Psoas muscle (tissue), 8 donors: ENCODE data around the gene CCN2. TPM values are rescaled to one million over a fixed set of nuclear protein-coding genes. Genes with fewer than 3 reads are reported as not detected.

Source experiments
- ATAC-seq, 4 donors: fragments of 200-7000 bp; cut with Tn5 transposase; one replicate each; pipeline ENCODE4 v1.9.1; 2020; ENCODE audit warnings: moderate library complexity in 3 of 4, mild to moderate bottlenecking in 2 of 4
- DNase-seq, 2 donors: peaks; one replicate each; pipeline ENCODE4 v3.0.0-alpha.2; 2020
- H3K27ac ChIP-seq: fragments of 200-600 bp; one replicate; pipeline ENCODE4 v1.8.0; 2022
- H3K27me3 ChIP-seq, 3 donors: fragments of 200-600 bp in 1 of 3; one replicate each; pipeline versions ENCODE4 v1.6.1 to v1.8.0; 2013 to 2022; ENCODE audit warnings: low read length in 2 of 3, mild to moderate bottlenecking in 2 of 3, moderate library complexity in 1 of 3; ENCODE audit not compliant: insufficient read depth in 3 of 3
- H3K36me3 ChIP-seq, 2 donors: fragments of 200-600 bp in 1 of 2; one replicate each; pipeline versions ENCODE4 v1.6.1 to v1.8.0; 2013 to 2022; ENCODE audit warnings: low read depth in 1 of 2, mild to moderate bottlenecking in 1 of 2, moderate library complexity in 1 of 2; ENCODE audit not compliant: insufficient read depth in 1 of 2
- H3K4me1 ChIP-seq: fragments of 200-600 bp; one replicate; pipeline ENCODE4 v1.8.0; 2022
- H3K4me3 ChIP-seq: fragments of 200-600 bp; one replicate; pipeline ENCODE4 v1.8.0; 2022; ENCODE audit warnings: mild to moderate bottlenecking
- H3K9me3 ChIP-seq: fragments of 200-600 bp; one replicate; pipeline ENCODE4 v1.8.0; 2022
- WGBS, 3 donors: extraction: QIAGEN DNeasy Blood & Tissue Kit; methylation state at CpG; one replicate each; pipeline versions ENCODE4 v1.1.6 to v1.1.7; 2013; 5-methylcytosine and 5-hydroxymethylcytosine counted together
- intact Hi-C, 2 donors: fragments of 100-400 bp; cut with DNase I; formaldehyde crosslinking; loops; one replicate each; pipeline versions ENCODE4 v1.11.0 to v1.14.2; 2022
- polyA plus RNA-seq, 3 donors: library from polyadenylated mRNA; stranded (reverse); fragments of 200-250 nt; gene quantifications; one replicate each; pipeline ENCODE4 v1.2.3, GENCODE V29; 2013
- total RNA-seq, 4 donors: library from RNA; stranded (reverse); fragmentation: NEBNext Ultra II Directional in 2 of 4; extraction: Animal tissue kit (Norgen Biotek cat#: 25700) in 2 of 4; gene quantifications; one replicate each; pipeline versions ENCODE4 v1.2.1 to v1.2.4, GENCODE V29; 2021 to 2023
- TF ChIP-seq, protein P1 (sequence below): fragments of 200-600 bp; IDR thresholded peaks from one replicate; pipeline ENCODE4 v1.8.0; 2022; ENCODE audit warnings: antibody characterized with exemption
- donor health status: healthy with polysubstance abuse.
- donor health status: DM: no; HTN: no; CAD: no; lungs with moderate emphysema.
- donor health status: Bipolar disorder and iron deficiency.
- donor health status: healthy.
- donor health status: DM: yes; HTN: yes; CAD: no.
- donor health status: DM: no; HTN: no; CAD: no.
- donor health status: DM: no; HTN: no; CAD: no.
- donor health status: DM: yes; HTN: yes; CAD: no.

Gene CCN2
- total and polyA plus RNA-seq, 7 donors, result 4.1 to 25.0 (median 14.3) TPM

DNA sequence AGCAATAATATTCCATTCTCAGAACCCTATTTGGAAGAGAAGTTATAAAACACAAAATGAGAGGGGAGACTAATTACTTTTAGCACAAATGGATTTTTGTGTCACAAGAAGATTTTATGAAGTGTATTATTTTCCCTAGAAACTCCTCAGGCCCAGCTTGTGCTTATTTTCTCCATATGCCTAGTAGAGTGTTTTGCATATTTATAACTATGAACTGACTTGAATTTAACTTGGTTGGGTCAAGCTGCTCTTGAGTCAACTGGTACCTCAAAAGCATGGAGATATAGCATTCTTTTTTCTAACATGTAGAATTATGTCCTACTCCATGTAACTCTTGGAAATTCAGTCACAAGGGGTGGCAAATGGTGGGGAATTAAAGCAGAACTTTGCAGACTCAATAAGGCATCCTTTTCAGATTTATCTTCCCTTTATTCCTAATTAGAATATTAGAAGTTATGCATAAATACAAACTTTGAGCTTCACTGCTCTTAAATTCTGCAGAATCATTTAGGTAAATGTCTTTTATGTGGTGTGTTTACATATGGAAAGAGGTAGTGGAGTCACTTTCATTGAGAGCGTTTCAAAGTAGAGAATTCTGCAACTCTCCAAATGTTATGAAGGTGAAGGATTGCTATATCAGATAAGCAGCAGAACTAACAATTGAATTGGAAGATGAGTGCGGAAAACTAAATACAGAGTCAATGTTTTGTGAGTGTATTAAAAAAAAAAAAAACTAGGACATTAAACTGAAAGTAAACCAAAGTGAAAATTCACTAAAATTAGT lies 19.1 kb upstream of the CCN2 start:
- WGBS, 3 donors, result 91 to 94% (median 93%) methylated on average over 2 of the region's 2 CpGs

DNA sequence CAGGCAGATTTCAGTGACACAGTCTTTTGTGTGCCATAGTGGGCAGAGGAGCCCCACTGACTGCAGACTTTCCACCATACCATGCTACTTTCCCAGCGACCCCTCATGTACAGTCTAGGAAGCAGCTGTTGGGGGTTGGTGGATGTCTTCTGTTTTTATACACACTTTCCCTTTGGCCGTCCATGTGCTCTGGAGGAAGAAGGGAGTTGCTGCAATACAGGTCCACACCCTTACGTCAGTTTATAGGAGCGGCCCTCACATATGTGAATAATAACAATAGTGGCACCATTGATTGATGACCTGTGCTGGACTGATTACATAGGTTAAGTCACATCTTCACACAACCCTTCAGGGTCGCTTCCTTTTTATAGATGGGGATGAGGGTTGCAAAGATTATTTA lies 17.5 kb upstream of the CCN2 start:
- H3K36me3 ChIP-seq, result no peaks in the 10 kb centered on the region
- no peak overlapping the region for H3K27ac ChIP-seq
- 84 to 93% (median 85%) methylated on average over 5 of the region's 5 CpGs for WGBS, 3 donors
- no peaks in the 10 kb centered on the region for H3K4me1 ChIP-seq
- intact Hi-C loops, result no loop called here
- TF ChIP-seq, protein P1, sequence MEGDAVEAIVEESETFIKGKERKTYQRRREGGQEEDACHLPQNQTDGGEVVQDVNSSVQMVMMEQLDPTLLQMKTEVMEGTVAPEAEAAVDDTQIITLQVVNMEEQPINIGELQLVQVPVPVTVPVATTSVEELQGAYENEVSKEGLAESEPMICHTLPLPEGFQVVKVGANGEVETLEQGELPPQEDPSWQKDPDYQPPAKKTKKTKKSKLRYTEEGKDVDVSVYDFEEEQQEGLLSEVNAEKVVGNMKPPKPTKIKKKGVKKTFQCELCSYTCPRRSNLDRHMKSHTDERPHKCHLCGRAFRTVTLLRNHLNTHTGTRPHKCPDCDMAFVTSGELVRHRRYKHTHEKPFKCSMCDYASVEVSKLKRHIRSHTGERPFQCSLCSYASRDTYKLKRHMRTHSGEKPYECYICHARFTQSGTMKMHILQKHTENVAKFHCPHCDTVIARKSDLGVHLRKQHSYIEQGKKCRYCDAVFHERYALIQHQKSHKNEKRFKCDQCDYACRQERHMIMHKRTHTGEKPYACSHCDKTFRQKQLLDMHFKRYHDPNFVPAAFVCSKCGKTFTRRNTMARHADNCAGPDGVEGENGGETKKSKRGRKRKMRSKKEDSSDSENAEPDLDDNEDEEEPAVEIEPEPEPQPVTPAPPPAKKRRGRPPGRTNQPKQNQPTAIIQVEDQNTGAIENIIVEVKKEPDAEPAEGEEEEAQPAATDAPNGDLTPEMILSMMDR, result no peak
- no peaks in the 10 kb centered on the region for H3K27me3 ChIP-seq
- H3K4me3 ChIP-seq, result no peak overlapping the region
- DNase-seq (no peak), ATAC-seq (no peak)
- no peaks in the 10 kb centered on the region for H3K9me3 ChIP-seq

More for the DNA sequence above, 19.1 kb upstream of the CCN2 start:
- H3K4me3 ChIP-seq, result no peak overlapping the region
- TF ChIP-seq, protein P1, result no peak
- no peak overlapping the region for H3K27ac ChIP-seq
- H3K4me1 ChIP-seq, result no peaks in the 10 kb centered on the region
- no peaks in the 10 kb centered on the region for H3K9me3 ChIP-seq
- no peaks in the 10 kb centered on the region for H3K27me3 ChIP-seq
- DNase-seq (no peak), ATAC-seq (no peak)
- intact Hi-C loops, result no loop called here
- no peaks in the 10 kb centered on the region for H3K36me3 ChIP-seq

DNA sequence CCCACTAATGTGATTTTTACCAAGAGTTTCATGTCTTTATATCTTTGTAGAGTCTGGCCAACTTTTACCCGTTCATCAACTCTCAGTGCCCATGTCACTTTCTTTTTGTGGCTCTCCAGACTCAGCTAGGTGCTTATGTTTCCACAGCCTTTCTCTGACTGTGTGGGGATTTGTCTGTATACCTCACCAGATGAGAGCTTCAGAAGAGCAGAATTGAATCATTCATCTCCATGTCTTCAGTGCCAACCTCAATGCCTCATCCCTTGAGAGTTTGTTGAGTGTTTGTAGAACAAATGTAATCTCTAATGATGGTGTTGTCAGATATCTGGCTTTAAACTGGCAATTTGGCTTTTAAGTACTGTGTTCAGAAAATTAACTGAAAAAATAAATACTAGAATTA lies 16.8 kb upstream of the CCN2 start:
- ATAC-seq, result no peak
- Histone ChIP-seq H3K36me3 (no peaks in the 10 kb centered on the region), H3K9me3 (no peaks in the 10 kb centered on the region), H3K27me3 (no peaks in the 10 kb centered on the region), H3K27ac (no peak overlapping the region), H3K4me3 (no peak overlapping the region), H3K4me1 (no peaks in the 10 kb centered on the region)
- DNase-seq, result no peak
- TF ChIP-seq, protein P1, result no peak
- intact Hi-C loops, result no loop called here
- WGBS, 3 donors, result 36 to 94% (median 85%) methylated on average over 1 of the region's 1 CpG

DNA sequence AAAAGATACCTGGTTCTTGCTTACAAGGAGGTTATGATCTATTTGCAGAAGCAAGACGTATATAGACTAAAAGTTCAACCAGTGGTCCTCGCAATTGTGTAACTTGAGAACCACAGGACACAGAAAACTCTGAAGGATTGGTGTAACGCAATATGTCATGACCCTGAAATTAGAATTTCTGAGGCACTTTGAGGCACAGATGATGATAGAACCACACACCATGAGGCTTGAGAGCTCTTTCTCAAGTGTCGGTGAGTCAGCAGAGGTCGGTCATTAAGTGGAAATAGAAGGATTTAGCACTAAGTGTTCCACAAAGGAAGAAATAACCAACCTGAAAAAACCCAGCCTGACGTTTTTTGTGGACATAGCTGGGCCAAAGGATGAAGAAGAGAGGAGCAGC lies 15.3 kb upstream of the CCN2 start:
- DNase-seq (no peak), ATAC-seq (no peak)
- WGBS, 3 donors, result 40 to 58% (median 47%) methylated on average over 6 of the region's 6 CpGs
- H3K4me3 ChIP-seq, result no peak overlapping the region
- H3K4me1 ChIP-seq, result no peaks in the 10 kb centered on the region
- H3K27ac ChIP-seq, result no peak overlapping the region
- TF ChIP-seq, protein P1, result no peak
- intact Hi-C loops, result no loop called here
- no peaks in the 10 kb centered on the region for H3K27me3 ChIP-seq
- H3K36me3 ChIP-seq, result no peaks in the 10 kb centered on the region
- H3K9me3 ChIP-seq, result no peaks in the 10 kb centered on the region

DNA sequence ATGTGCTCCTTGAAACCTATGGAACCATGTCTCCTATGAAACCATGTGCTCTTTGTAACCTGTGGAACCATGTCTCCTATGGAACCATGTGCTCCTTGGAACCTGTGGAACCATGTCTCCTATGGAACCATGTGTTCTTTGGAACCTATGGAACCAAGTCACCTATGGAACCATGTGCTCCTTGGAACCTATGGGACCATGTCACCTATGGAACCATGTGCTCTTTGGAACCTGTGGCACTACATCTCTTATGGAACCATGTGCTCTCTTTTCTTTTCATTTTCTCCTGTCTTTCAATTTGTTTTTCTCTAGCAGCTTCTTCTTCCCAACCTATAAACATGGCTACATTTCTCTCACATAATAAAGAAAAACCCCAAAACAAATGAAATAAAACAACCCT lies 11.9 kb upstream of the CCN2 start:
- Histone ChIP-seq H3K4me3 (no peak overlapping the region), H3K27ac (no peak overlapping the region), H3K36me3 (no peaks in the 10 kb centered on the region), H3K9me3 (no peaks in the 10 kb centered on the region), H3K27me3 (no peaks in the 10 kb centered on the region), H3K4me1 (no peaks in the 10 kb centered on the region)
- DNase-seq (no peak), ATAC-seq (no peak)
- TF ChIP-seq, protein P1, result no peak
- intact Hi-C loops, result no loop called here
